NCI-H226 (cell line): ENCODE data around the gene DCC.

Source experiments
- DNase-seq: peaks from one replicate; pipeline ENCODE4 v3.0.0-alpha.2; 2015

DCC gene

DNA sequence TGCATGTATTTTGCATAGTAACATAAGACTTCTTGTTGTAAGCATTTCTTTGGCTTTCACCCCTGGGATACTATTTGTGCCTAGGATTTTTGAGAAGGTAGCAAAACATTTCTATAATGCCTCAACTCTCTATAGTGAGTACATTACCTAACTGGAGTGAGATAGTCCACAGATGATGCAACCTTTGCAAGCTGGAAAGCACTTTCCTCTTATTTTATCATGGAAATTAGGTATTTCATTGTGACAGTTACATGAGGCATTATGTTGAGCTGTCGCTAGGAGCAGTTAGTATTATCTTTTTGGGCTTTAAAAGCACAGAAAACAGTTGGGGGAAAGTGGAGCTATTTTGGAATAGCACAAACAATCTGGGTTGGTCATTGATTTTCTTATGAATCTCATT lies 786.2 kb downstream of the DCC start:
- DNase-seq, result no peak

DNA sequence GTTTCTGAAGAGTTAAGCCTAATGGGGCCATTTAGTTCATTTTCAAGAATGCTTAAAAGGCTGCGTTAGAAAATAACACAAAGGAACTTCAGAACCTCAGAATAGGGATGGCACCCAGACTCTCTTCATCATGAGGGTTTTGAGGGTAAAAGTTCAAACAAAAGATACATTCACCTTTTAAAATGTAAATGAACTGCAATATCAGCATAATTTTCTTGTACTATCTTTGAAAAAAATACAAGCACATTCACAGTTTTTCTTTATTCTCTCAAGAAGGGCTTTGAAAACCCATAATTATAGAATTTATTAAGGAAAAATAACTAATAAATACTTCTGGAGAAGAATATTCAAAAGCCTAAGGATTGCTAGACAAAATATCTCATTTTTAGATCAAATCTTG lies 791.0 kb downstream of the DCC start:
- no peak for DNase-seq

DNA sequence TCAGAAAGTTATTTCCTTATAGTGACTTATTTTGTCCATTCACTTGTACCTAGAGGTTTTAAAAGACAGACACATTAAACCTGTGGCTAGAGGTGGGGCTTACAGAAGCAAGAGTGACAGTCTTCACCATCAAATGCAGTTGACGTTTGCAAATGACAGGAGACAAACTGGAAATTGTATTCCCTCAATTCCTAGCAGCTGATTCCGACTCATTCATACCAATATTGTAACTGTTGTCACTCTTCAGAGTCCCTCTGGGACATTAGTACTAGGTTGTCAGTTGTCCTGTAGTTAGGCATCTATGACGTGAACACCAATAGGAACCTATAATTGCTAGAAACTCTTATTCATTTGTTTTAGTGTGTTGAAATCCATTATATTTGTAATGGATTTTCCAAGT lies 794.7 kb downstream of the DCC start:
- DNase-seq, result no peak

DNA sequence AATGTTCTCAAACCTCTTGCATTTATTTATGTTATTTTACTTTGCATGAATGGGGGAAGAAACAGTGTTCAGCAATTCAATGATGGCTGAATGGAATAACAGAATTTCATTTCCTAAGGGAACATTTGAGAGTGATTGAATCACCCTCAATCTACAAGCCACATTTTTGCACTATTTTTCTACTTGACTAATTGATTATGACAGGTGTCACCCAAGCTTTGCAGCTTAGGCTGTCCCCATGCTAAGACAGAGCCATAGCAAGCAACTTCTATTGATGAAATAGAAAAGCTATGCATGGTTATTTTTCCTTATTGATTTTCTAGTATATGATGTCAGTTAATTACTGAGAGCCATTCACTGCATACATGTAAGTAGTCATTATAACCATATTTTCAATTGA lies 795.7 kb downstream of the DCC start:
- DNase-seq, result no peak

DNA sequence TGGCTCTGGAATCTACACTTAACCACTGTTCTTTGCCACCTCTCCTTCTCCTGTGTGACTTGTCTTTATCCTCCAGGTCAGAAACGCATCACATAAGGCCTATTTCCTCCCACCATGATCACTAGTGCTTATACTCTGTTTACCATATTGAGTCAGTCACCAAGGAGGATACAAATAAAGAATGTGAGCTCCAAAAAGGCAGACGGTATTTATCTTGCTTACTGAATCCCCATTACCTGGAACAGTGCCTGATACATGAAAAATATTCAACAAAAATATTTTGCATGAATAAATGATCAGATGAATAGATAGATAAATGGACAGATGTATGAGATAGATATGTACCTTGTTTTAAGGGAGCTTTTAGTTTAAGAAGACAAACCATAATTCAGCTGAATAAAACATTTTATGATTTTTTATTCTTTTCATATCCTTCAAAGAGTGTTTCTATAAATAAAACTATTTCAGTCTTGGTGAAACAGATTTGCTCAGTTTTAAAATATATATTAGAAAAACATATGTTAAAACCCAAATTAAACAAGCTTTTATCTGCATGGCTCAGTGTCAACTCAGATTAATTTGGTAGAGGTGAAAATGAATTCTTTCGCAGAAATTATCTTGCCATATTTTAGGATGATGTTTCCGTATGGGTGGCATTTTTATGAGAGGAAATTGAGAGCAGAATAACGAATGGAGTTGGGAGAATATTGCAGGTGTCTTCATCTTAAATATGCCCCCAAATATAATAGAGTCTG lies 799.9 kb downstream of the DCC start:
- no peak for DNase-seq

DNA sequence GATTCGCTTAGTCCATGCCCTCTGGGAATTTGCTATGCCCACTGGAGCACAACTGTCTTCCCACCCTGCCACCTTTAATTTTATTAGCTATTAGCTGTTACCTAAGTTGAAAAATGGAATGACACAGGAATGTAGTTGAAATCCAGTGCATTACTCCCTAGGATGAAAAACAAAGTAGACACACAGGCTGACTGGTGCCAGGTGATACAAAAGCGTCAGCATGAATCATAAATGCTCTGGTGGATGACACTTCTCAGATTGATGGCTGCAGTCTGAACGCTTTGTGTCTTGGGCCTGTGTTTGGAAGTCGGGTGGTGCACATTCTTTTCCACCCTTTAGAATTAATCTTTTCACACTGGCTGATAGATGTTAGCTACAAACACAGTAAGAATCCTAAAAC lies 802.0 kb downstream of the DCC start:
- DNase-seq, result no peak

DNA sequence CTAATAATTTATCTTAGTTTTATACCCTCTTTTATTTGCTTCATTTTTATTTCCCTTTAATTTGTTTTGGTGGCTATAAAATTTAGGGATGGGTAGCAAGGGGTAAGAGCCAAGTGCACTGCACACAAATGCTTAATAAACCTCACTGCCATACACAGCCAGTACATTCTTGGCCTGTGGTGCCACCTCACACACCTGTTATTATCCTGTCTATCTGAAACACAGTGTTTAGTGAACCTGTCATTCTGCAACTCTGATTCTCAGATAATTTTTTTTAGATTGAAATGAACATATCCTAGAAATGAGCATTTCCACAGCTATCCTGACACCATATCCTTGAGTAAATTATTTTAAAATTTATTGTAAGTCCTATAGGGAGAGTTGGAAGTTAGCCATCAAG lies 807.5 kb downstream of the DCC start:
- no peak for DNase-seq

DNA sequence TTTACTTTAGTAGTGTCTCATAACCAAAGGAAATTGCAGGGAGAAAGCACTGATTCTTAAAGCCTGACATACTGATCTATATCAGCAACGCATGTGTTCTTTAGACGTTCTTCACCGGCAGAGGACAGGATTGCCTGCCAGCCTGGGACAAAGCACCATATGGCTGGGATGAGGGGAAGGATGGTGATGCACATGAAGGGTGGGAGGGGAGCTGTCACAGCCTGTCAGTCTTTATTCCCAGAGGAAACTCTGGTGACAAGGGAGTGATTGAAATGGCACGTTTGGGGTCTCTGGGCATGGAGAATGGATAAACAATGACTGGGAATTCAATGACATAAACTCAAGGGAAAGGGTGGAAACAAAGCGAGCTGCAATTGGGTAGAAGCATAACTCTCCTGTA lies 808.1 kb downstream of the DCC start:
- no peak for DNase-seq

DNA sequence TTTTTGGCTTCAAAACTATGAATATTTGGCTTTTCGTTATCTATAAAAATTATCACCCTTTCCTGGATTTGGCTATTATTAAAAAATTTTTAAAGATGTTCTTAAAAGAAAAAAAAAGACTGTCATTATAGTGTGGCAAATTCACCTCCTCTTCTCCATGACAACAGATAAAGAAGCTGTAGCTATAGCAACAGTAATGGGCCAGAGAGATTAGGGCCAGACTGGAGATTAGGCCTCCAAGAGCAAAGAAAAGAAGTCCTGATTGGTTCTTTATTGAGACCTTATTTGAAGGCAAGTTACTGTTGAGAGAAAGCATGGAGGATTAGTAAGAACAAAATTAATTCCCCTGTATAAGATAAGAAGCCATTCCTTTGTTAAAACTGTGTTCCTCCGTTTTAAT lies 812.5 kb downstream of the DCC start:
- no peak for DNase-seq

DNA sequence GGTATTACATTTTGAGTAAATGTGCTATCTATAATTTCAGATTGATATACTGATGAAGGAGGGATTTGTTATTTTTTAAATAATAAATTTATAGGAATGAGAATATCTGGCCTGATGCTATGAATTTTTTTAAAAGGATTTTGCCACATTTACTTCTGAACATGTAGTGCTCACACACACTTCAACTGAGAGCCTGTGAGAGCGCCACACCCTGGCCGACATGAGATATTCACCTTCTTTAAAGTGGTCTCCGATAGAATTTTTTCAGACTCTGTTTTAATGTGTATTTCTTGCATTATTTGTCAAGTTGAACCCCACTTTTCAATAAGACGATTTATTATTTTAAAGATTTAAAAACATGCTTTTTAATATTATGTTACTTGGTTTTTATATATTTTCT lies 813.3 kb downstream of the DCC start:
- no peak for DNase-seq

DNA sequence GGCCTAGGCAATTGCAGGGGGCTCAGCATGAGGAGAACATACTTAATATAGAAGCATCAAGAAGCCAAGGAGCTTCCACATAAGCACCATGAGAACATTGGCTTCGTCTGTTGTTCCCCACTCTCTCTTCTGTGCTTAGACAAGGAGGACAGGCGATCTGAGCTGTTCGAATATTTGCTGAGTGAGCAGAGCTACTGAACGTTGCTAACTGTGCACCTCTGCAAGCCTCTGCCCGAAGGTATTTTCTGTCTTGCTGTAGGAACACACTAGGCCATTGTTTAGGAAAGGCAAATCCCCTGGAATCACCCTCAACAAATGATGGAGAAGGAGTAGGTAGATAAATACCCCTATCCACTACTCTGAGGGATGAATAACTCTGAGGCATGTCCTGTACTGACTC lies 813.8 kb downstream of the DCC start:
- DNase-seq, result no peak

DNA sequence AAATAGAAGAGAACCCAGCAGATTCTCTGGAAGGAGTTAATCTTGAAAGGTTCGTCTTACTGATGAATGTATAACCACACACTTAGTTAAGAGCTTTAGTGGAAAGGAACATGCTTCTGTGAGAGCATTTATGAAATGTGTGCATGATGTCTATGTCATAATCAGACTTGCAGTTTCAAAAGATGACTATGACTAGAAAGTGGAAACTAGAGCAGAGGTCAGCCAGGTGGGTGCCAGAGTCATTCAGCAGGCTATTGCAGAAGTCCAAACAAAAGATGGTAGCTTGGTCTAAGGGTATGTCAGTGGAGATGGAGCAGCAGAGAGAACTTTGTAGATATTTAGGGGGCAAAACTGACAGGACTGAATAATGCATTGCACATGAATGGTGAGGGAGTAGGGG lies 825.8 kb downstream of the DCC start:
- DNase-seq, result no peak

DNA sequence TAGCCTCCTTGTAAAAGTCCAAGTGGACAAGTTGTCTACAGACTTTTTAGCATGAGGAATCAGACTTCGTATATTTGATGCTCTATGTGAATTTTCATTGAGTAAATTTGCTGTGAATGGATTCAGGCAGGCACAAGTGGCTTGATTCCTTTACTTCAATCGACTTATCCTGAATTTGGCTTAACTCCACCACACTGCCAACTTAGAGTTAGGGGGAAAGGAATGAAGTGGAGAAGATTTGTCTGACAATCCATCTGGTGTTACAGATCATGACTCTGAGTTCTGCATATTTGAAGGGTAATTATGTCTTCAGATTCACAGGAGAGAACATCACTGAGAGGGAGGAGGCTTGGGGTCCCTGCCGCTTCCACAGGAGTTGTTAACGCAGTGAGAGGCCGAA lies 829.3 kb downstream of the DCC start:
- DNase-seq, result no peak

DNA sequence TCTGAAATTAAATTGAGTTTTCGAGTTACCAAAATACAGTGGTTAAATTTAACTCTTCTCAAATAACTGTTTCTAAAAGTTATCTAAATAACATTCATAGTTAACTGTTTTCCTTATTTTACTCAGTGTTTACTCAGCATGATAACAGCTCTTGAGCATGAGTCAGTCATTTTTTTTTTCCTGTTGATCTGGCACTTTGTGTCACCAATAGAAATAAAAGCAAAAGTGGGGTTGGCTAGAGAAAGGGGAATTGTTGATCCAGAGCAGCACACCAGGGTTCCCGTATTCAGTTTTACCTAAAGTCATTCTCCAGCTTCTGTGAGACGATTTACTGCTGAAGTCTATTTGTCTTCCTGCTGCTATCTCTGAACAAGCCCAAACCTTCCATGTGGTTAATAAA lies 851.6 kb downstream of the DCC start:
- no peak for DNase-seq

DNA sequence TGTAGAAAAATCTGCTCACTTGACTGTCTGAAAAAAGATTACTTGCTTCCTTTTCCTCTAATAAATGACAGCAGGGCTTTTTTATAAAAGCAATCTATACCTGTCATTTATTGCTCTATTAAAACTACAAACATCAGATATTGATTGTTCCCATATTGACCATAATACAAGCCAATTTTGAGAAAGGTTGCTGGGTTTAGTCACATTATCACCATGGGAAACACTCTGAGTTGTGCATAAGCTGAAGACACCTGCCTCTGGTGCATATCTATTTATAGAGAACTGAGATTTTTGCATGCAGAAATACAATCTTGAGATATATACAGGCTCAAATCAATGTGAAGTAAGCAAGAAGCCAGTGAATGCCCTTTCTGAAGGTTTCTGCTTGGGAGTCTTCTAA lies 853.9 kb downstream of the DCC start:
- no peak for DNase-seq

DNA sequence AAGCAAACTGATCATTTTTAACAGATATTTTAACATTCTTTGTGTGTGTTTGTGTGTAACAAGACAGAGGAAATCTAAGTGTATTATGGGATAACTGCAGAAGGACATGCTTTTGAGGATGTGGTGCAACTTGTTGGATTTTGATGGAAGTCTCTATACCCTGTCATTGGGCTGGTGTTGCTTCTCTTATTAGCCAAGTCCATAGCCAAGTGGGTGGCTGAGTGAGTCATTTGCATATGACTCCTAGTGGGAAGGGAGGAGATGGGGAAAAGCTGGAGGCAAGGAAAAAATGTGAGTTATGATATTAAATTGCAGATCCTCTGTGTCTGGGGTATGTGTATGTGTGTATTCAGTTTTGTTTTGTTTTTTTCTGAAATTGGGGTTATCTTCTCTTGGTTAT lies 879.9 kb downstream of the DCC start:
- DNase-seq, result no peak

DNA sequence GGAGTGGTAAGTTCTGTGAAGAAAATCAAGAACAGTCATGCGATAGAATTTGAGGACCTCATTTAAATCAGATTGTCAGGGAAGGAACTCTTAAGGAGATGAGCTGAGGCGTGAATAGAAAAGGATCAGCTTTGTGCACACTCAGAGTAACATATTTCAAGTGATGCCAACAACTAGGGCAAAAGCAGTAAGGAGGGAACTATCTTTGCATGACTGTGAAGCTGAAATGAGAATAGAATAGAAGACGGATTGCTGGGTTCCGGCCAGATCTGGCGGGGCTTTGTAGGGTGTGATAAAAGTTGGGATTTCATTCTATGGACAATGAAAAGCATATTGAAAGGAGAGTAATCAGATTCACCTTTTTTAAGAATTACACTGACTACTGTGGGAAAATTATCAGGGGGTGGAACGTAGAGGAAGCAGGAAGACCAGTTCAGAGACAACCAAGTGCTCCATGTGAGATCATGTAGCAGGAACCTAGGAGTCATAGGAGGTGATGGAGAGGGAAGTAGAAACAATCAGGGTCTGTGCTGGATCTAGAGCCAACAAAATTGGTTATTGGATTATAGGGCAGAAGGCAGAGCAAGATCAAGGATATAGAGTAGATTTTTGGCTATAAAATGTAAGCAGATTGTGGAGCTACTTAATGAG lies 884.3 kb downstream of the DCC start:
- DNase-seq, result no peak

DNA sequence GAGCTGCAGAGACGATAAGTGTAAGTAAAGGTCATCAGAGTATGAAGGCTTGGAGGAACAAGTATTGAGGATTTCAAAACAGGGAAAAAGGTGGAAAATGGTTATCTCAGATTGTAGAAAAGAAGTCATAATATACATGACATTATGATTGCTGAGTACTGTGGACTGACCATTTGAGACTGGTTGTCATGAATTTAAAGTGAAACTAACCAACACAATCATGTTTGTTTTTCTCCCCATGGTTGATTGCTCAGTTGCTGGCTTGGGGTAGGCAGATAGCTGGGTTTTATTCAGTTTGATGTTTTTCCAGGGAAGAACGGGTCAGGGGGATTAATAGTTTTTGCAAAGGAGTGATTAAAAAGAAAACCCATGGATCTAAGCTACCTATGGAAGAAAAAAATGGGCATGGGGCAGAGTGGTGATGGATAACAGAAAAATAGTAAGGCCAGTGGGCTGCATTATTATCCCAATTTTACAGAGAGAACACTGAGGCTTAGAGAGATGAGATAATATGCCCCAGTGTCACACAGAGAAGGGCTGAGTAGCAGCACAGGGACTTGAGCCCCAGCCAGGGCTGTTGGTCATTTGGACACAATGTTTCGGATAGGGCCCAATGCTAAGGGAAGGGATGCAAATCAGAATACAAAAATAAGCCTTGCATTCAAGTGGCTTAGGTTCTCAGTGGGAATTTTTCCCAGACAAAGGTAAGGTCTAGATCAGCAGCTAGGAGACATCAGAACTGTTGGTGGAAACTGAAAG lies 885.7 kb downstream of the DCC start:
- no peak for DNase-seq

DNA sequence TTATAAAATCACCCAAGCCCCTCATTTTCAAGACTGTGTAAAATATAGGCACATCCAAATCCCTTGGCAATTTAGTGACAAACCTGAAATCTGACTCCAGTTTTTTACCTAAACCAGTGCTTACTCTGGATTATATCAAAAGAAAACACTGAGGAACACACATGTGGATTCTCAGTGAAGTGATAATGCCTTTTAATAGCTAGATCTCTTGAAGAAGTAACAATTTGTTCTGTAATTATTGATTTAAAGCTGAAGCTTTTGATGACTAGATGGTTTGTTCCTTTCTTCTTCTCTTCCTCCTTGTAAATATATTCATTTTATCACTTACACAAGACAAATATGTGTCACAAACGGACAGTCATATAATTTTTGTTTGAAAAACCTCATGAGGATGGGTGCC lies 894.6 kb downstream of the DCC start:
- DNase-seq, result no peak

DNA sequence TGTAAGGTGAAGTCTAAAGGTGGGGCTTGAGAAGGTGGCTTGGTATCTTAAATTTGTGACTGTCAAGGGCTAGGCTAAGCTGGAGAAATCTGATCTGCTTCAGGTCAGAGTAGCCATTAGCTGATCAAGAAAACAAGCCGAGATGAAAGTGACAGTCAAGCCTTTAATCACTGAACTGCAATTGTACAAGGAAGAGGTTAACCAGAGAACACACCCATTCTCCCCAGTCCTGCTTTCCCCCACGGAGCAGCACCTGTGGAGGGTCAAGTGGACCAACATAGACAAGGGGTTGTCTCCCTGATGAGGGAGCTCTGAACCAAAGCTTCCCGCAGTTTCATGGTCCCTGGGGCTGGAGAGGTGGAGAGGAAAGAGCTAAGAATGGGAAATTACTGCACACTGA lies 901.2 kb downstream of the DCC start:
- DNase-seq, result no peak

DNA sequence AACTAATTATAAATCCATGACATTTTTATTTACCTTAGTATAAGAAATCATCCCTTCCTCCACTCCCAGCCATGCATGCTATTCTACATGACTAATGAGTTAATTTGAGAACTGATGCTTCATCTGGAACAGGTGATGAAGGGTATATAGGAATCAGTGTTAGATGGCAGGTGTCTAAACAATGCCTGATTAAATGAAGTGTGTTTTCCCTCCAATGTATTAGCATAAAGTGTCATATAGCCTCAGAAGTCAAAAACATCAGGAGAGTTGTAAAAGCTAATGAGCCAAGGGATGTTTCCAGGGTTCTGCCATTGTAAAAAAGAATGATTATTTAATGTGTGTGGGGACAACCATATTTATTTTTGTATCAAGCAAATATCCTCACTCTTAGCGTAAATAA lies 913.8 kb downstream of the DCC start:
- no peak for DNase-seq

DNA sequence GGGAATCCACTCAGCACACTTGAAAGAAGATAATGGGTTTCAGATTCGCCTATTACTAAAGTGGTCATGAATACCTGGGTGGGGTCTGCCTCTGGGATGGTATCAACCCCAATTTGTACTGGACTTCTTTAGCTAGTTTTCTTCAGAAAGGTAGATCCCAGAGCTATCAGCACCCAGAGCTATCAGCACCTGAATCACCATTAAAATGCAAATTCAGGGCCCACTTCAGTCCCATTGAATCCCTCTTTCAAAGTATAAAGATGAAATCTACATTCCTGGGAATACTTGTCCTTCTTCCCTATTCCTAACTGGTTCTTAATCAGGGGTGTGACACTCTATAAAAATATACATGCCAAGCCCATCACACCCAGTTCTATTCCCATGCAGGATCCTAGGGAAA lies 914.3 kb downstream of the DCC start:
- no peak for DNase-seq

DNA sequence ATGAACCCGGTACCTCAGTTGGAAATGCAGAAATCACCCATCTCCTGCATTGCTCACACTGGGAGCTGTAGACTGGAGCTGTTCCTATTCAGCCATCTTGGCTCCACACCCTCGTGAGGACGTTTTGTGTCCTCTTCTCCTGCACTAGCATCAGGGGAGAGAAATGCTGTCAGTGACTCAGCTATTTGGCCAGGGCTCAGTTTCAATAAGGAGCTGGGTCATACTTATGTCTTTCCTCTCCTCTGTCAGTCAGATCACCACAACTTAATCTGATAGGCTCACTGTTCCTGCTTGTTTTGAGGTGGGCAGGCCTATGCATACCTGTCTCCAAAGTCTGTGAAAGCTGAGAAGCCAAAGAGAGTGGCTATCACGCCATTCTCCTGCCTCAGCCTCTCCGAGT lies 921.2 kb downstream of the DCC start:
- no peak for DNase-seq

DNA sequence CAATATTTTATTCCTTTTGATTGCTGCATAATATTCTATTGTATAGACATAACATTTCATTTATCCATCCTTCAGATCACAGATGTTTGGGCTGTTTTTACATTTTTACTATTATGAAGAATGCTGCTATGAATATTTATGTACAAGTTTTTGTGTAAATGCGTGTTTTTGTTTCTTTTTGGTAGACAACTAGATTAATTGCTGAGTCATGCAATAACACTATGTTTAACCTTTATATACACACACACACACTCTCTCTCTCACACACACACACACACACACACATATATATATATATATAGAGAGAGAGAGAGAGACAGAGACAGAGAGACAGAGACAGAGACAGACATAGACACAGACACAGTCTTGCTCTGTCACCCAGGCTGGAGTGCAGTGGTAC lies 926.9 kb downstream of the DCC start:
- DNase-seq, result no peak
